Measurements from ENCODE around the gene TEX19.
"Not testable (repeated sequence)": the region's sequence is repeated elsewhere in the genome, so short reads cannot be mapped to it uniquely, and the experiment has no call there.

Gene TEX19

GRCh38 chr17:82356845-82357355 lies 2.1 kb upstream of the TEX19 start:
- DNase-seq (ENCODE audit: low spot score), result no peak

GRCh38 chr17:82357394-82357793 lies 1.7 kb upstream of the TEX19 start:
- DNase-seq (ENCODE audit: low spot score), result no peak

GRCh38 chr17:82359451-82360074 lies 516 bp downstream of the TEX19 start:
- DNase-seq (ENCODE audit: low spot score), result not testable (repeated sequence)

GRCh38 chr17:82361885-82362633 lies 3.0 kb downstream of the TEX19 start:
- DNase-seq (ENCODE audit: low spot score), result no peak

- DNase-seq (ENCODE audit: low spot score), result no peak
These were observed 6.7 kb downstream of the TEX19 start for GRCh38 chr17:82365606-82366295.

- DNase-seq (ENCODE audit: low spot score), result no peak
These were observed 7.7 kb downstream of the TEX19 start for GRCh38 chr17:82366749-82367148.

- DNase-seq (ENCODE audit: low spot score), result no peak
These were observed 8.9 kb downstream of the TEX19 start for GRCh38 chr17:82367724-82368524.

- DNase-seq (ENCODE audit: low spot score), result no peak
These were observed 10.2 kb downstream of the TEX19 start for GRCh38 chr17:82369211-82369610.

- no peak for DNase-seq (ENCODE audit: low spot score)
These were observed 11.7 kb downstream of the TEX19 start for GRCh38 chr17:82370471-82371332.

- no peak for DNase-seq (ENCODE audit: low spot score)
These were observed 12.5 kb downstream of the TEX19 start, which contains the start of gene UTS2R for GRCh38 chr17:82371333-82372248. TSS of gene UTS2R (plus strand) at chr17:82371765. CDS start at chr17:82374325, 2,560 bp downstream.

- no peak for DNase-seq (ENCODE audit: low spot score)
These were observed 13.4 kb downstream of the TEX19 start for GRCh38 chr17:82372249-82373071.

- not testable (repeated sequence) for DNase-seq (ENCODE audit: low spot score)
These were observed 14.0 kb downstream of the TEX19 start for GRCh38 chr17:82373072-82373452.

GRCh38 chr17:82373731-82374625 lies 14.9 kb downstream of the TEX19 start:
- DNase-seq (ENCODE audit: low spot score), result no peak

GRCh38 chr17:82374626-82375331 lies 15.7 kb downstream of the TEX19 start:
- DNase-seq (ENCODE audit: low spot score), result no peak

GRCh38 chr17:82375359-82376041 lies 16.5 kb downstream of the TEX19 start:
- no peak for DNase-seq (ENCODE audit: low spot score)

GRCh38 chr17:82376042-82376730 lies 17.1 kb downstream of the TEX19 start:
- DNase-seq (ENCODE audit: low spot score), result no peak

All from COLO829 (cell line).